Activated CD8-positive, alpha-beta memory T cell treated with anti-CD3 and anti-CD28 coated beads, Interleukin-2, amount 10 ng/mL, durations not matched to agents 7 days and 5 days (primary cell): Measurements from ENCODE around the gene VAT1L. TPM values are rescaled to one million over a fixed set of nuclear protein-coding genes. Genes with fewer than 3 reads are reported as not detected.

Experiments
- ATAC-seq: fragments of 150-1000 bp; cut with Tn5 transposase; one replicate; pipeline ENCODE4 v1.10.0; 2021; ENCODE audit warnings: moderate library complexity
- CTCF ChIA-PET: fragments of 350-600 bp; sonication (Branson Sonifier 250); formaldehyde crosslinking; loops from one replicate; lab custom pipeline; 2021; ENCODE audit warnings: antibody characterized with exemption; lab: Charles Lee
- DNase-seq: peaks from one replicate; pipeline ENCODE4 v3.0.0-alpha.2; 2020
- H3K27ac Mint-ChIP-seq: one replicate; pipeline ENCODE4 v1.8.0; 2021; ENCODE audit warnings: mild to moderate bottlenecking, mixed read lengths
- H3K27me3 Mint-ChIP-seq: one replicate; pipeline ENCODE4 v1.8.0; 2021; ENCODE audit warnings: mixed read lengths
- H3K36me3 Mint-ChIP-seq: one replicate; pipeline ENCODE4 v1.8.0; 2021; ENCODE audit warnings: mild to moderate bottlenecking, mixed read lengths
- H3K4me1 Mint-ChIP-seq: one replicate; pipeline ENCODE4 v1.8.0; 2021; ENCODE audit warnings: mixed read lengths
- H3K4me3 Mint-ChIP-seq: one replicate; pipeline ENCODE4 v1.8.0; 2021; ENCODE audit warnings: mild to moderate bottlenecking, moderate library complexity, mixed read lengths
- H3K9me3 Mint-ChIP-seq: one replicate; pipeline ENCODE4 v1.8.0; 2022; ENCODE audit warnings: low read depth, mixed read lengths
- total RNA-seq, 2 experiments: library from RNA; stranded (reverse); gene quantifications; one replicate each; pipeline ENCODE4 v1.2.3, GENCODE V29; 2021

The VAT1L gene
- total RNA-seq, 2 experiments from 2014 or later = not detected

GRCh38 chr16:77827032-77827431, 38.7 kb downstream of the VAT1L start:
- CTCF ChIA-PET = no interaction called here
- H3K27ac Mint-ChIP-seq = no peak overlapping the region

GRCh38 chr16:77833921-77834634, 45.7 kb downstream of the VAT1L start:
- Mint-ChIP-seq H3K4me3 (no peak overlapping the region), H3K27ac (no peak overlapping the region), H3K4me1 (no peaks in the 10 kb centered on the region), H3K36me3 (no peaks in the 10 kb centered on the region), H3K27me3 (peaks cover 3% of the 10 kb centered on the region), H3K9me3 (no peaks in the 10 kb centered on the region)
- CTCF ChIA-PET = no interaction called here
- ATAC-seq (no peak), DNase-seq (no peak)

More at GRCh38 chr16:77827032-77827431, 38.7 kb downstream of the VAT1L start:
- no peak for DNase-seq
- Mint-ChIP-seq H3K36me3 (no peaks in the 10 kb centered on the region), H3K4me3 (no peak overlapping the region), H3K4me1 (no peaks in the 10 kb centered on the region), H3K9me3 (peaks cover 2% of the 10 kb centered on the region), H3K27me3 (no peaks in the 10 kb centered on the region)
- ATAC-seq = no peak

- H3K27me3 Mint-ChIP-seq = peaks cover 3% of the 10 kb centered on the region
- H3K4me1 Mint-ChIP-seq = no peaks in the 10 kb centered on the region
- no peaks in the 10 kb centered on the region for H3K9me3 Mint-ChIP-seq
- no peak overlapping the region for H3K4me3 Mint-ChIP-seq
- CTCF ChIA-PET = no interaction called here
- H3K36me3 Mint-ChIP-seq = no peaks in the 10 kb centered on the region
- ATAC-seq (no peak), DNase-seq (no peak)
- no peak overlapping the region for H3K27ac Mint-ChIP-seq
Measured at GRCh38 chr16:77834635-77835540, 46.5 kb downstream of the VAT1L start.

- DNase-seq (no peak), ATAC-seq (no peak)
- H3K36me3 Mint-ChIP-seq = no peaks in the 10 kb centered on the region
- CTCF ChIA-PET = no interaction called here
- H3K27ac Mint-ChIP-seq = no peak overlapping the region
- H3K4me3 Mint-ChIP-seq = no peak overlapping the region
- no peaks in the 10 kb centered on the region for H3K4me1 Mint-ChIP-seq
- H3K27me3 Mint-ChIP-seq = peaks cover 6% of the 10 kb centered on the region
- H3K9me3 Mint-ChIP-seq = no peaks in the 10 kb centered on the region
Measured at GRCh38 chr16:77836801-77837200, 48.4 kb downstream of the VAT1L start.

GRCh38 chr16:77838597-77839255, 50.4 kb downstream of the VAT1L start:
- no peak for DNase-seq
- no peak for ATAC-seq

GRCh38 chr16:77840093-77840492, 51.7 kb downstream of the VAT1L start:
- Mint-ChIP-seq H3K4me1 (no peaks in the 10 kb centered on the region), H3K9me3 (no peaks in the 10 kb centered on the region), H3K4me3 (no peak overlapping the region), H3K36me3 (no peaks in the 10 kb centered on the region), H3K27me3 (peaks cover 6% of the 10 kb centered on the region), H3K27ac (no peak overlapping the region)
- DNase-seq = no peak
- CTCF ChIA-PET = no interaction called here
- no peak for ATAC-seq

More at GRCh38 chr16:77838597-77839255, 50.4 kb downstream of the VAT1L start:
- Mint-ChIP-seq H3K27me3 (peaks cover 6% of the 10 kb centered on the region), H3K36me3 (no peaks in the 10 kb centered on the region), H3K9me3 (no peaks in the 10 kb centered on the region), H3K4me3 (no peak overlapping the region), H3K4me1 (no peaks in the 10 kb centered on the region), H3K27ac (no peak overlapping the region)
- CTCF ChIA-PET = no interaction called here

GRCh38 chr16:77840673-77841501, 52.5 kb downstream of the VAT1L start:
- no peak for ATAC-seq
- no peak for DNase-seq
- Mint-ChIP-seq H3K27ac (no peak overlapping the region), H3K9me3 (no peaks in the 10 kb centered on the region), H3K36me3 (no peaks in the 10 kb centered on the region), H3K4me1 (no peaks in the 10 kb centered on the region), H3K27me3 (peaks cover 6% of the 10 kb centered on the region), H3K4me3 (no peak overlapping the region)
- CTCF ChIA-PET = no interaction called here

GRCh38 chr16:77841502-77841763, 53.1 kb downstream of the VAT1L start:
- H3K27ac Mint-ChIP-seq = no peak overlapping the region
- ATAC-seq (no peak), DNase-seq (no peak)
- H3K4me1 Mint-ChIP-seq = no peaks in the 10 kb centered on the region
- no peak overlapping the region for H3K4me3 Mint-ChIP-seq
- peaks cover 6% of the 10 kb centered on the region for H3K27me3 Mint-ChIP-seq
- H3K36me3 Mint-ChIP-seq = no peaks in the 10 kb centered on the region
- no peaks in the 10 kb centered on the region for H3K9me3 Mint-ChIP-seq
- CTCF ChIA-PET = no interaction called here

GRCh38 chr16:77842468-77842867, 54.1 kb downstream of the VAT1L start:
- Mint-ChIP-seq H3K9me3 (no peaks in the 10 kb centered on the region), H3K4me1 (no peaks in the 10 kb centered on the region), H3K4me3 (no peak overlapping the region), H3K27ac (no peak overlapping the region), H3K36me3 (no peaks in the 10 kb centered on the region), H3K27me3 (peaks cover 6% of the 10 kb centered on the region)
- DNase-seq (no peak), ATAC-seq (no peak)
- CTCF ChIA-PET = no interaction called here

- Mint-ChIP-seq H3K27ac (no peak overlapping the region), H3K27me3 (peaks cover 8% of the 10 kb centered on the region), H3K4me1 (no peaks in the 10 kb centered on the region), H3K4me3 (no peak overlapping the region), H3K9me3 (no peaks in the 10 kb centered on the region), H3K36me3 (no peaks in the 10 kb centered on the region)
- no peak for ATAC-seq
- CTCF ChIA-PET = no interaction called here
- no peak for DNase-seq
Measured at GRCh38 chr16:77843405-77843804, 55.0 kb downstream of the VAT1L start.

- Mint-ChIP-seq H3K27me3 (peaks cover 6% of the 10 kb centered on the region), H3K9me3 (no peaks in the 10 kb centered on the region), H3K27ac (no peak overlapping the region), H3K36me3 (no peaks in the 10 kb centered on the region), H3K4me1 (no peaks in the 10 kb centered on the region), H3K4me3 (no peak overlapping the region)
- no peak for ATAC-seq
- DNase-seq = no peak
- CTCF ChIA-PET = no interaction called here
Measured at GRCh38 chr16:77844801-77845200, 56.4 kb downstream of the VAT1L start.

GRCh38 chr16:77849646-77850258, 61.4 kb downstream of the VAT1L start:
- no peak for ATAC-seq

More at GRCh38 chr16:77849646-77850258, 61.4 kb downstream of the VAT1L start:
- CTCF ChIA-PET = no interaction called here
- Mint-ChIP-seq H3K9me3 (no peaks in the 10 kb centered on the region), H3K4me1 (no peaks in the 10 kb centered on the region), H3K4me3 (no peak overlapping the region), H3K27me3 (peaks cover 3% of the 10 kb centered on the region), H3K36me3 (no peaks in the 10 kb centered on the region), H3K27ac (no peak overlapping the region)
- DNase-seq = no peak
